Central memory CD8-positive, alpha-beta T cell (primary cell): ENCODE data around the gene ZFAND3.

Experiments used
- ATAC-seq: fragments of 150-1000 bp; cut with Tn5 transposase; replicated peaks from 2 replicates; pipeline ENCODE4 v1.10.0; 2022; ENCODE audit warnings: mild to moderate bottlenecking, moderate FRiP score, moderate number of reproducible peaks; ENCODE audit not compliant: poor library complexity, severe bottlenecking; ENCODE audit errors: extremely low read depth
- DNase-seq, 2 donors: peaks; one replicate each; pipeline ENCODE4 v3.0.0; 2021; ENCODE audit warnings: low spot score in 2 of 2
- H3K27ac Mint-ChIP-seq: one replicate; pipeline ENCODE4 v1.8.0; 2022; ENCODE audit warnings: low read depth, mild to moderate bottlenecking, moderate library complexity, mixed read lengths
- H3K27me3 Mint-ChIP-seq: one replicate; pipeline ENCODE4 v1.8.0; 2022; ENCODE audit warnings: mixed read lengths
- H3K36me3 Mint-ChIP-seq: one replicate; pipeline ENCODE4 v1.8.0; 2022; ENCODE audit warnings: mild to moderate bottlenecking, moderate library complexity, mixed read lengths; ENCODE audit not compliant: insufficient read depth
- H3K4me1 Mint-ChIP-seq: one replicate; pipeline ENCODE4 v1.8.0; 2022; ENCODE audit warnings: mixed read lengths
- H3K4me3 Mint-ChIP-seq: one replicate; pipeline ENCODE4 v1.8.0; 2022; ENCODE audit warnings: mild to moderate bottlenecking, moderate library complexity, mixed read lengths
- H3K9me3 Mint-ChIP-seq: one replicate; pipeline ENCODE4 v1.8.0; 2022; ENCODE audit warnings: mixed read lengths

ZFAND3 gene

DNA sequence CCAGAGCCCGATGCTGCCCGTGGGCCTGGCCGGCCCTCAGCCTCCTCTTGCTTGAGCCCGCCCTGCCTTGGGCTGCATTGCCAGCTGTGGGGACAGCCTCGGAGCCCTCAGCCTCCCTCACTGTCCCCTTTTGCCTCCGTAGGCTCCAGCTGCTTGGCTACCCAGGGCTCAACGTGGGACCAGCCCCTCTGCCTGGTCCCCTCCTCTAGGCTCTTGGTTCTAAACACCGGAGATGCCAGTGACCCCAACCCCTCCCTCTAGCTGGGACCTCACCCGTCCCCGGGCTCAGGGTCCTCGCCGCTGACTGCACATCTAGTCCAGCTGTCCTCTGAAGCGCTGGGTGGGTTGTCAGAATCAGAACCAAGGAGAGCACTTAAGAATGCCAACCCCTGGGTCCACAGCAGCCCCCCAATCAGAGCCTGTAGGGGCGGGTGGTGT lies 345.2 kb downstream of the ZFAND3 start:
- peaks cover 5% of the 10 kb centered on the region for H3K4me1 Mint-ChIP-seq
- DNase-seq (no peak), ATAC-seq (no peak)
- no peak overlapping the region for H3K4me3 Mint-ChIP-seq
- peaks cover 10% of the 10 kb centered on the region for H3K9me3 Mint-ChIP-seq
- peak overlapping the region; percentile 81 for H3K27ac Mint-ChIP-seq
- H3K36me3 Mint-ChIP-seq, result peaks cover 33% of the 10 kb centered on the region
- no peaks in the 10 kb centered on the region for H3K27me3 Mint-ChIP-seq

DNA sequence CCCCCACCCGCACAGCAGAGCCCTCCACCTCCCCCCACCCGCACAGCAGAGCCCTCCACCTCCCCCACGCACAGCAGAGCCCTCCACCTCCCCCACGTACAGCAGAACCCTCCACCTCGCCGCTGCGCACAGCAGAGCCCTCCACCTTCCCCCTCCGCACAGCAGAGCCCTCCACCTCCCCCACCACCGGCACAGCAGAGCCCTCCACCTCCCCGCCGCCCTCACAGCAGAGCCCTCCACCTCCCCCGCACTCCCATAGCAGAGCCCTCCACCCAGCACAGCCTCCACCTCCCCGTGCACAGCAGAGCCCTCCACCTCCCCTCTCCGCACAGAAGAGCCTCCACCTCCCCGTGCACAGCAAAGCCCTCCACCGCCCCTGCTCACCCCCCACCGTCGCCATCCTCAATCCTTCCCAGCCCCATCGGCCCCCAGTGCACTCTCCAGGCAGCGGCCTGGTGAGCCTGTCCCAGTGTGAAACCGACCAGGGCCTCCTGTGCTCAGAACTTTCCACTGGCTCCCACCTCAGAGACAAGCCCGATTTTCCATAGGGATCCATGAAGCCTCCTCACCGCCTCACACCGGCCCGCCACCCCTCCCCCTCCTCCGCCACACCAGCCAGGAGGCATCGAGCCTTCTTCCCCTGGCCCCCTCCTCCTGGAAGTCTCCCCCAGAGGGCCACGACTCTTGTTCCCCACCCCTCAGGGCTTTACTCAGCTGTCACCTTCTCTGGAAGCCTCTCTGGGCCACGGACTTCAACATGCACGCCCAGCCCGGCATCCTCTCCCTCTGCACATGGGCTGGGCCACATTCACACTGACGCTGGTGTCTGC lies 347.1 kb downstream of the ZFAND3 start:
- Mint-ChIP-seq H3K4me3 (no peak overlapping the region), H3K27ac (peak overlapping the region; percentile 70), H3K27me3 (no peaks in the 10 kb centered on the region), H3K9me3 (no peaks in the 10 kb centered on the region), H3K4me1 (peaks cover 4% of the 10 kb centered on the region), H3K36me3 (peaks cover 22% of the 10 kb centered on the region)
- ATAC-seq, result no peak
- no peak for DNase-seq

DNA sequence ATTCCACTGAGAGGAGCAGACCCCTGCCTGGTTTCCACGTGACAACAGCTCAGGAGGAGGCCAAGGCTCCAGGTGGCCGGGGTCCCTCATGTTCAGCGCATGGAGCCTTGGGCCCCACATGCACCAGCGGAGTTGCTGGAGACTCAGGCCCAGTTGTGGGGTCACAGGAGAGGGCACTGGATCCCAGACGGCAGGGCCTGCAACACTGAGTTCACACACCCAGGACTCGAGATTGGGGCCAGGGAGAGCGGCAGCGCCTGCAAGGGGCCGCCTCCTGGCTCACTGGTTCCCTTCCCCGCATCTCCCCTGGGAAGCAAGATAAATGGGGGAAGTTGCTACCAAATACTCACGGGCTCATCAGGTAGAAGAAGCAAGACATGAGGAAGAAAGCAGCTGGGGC lies 348.1 kb downstream of the ZFAND3 start:
- H3K4me1 Mint-ChIP-seq, result peaks cover 9% of the 10 kb centered on the region
- DNase-seq (no peak), ATAC-seq (no peak)
- no peak overlapping the region for H3K27ac Mint-ChIP-seq
- H3K27me3 Mint-ChIP-seq, result no peaks in the 10 kb centered on the region
- no peaks in the 10 kb centered on the region for H3K9me3 Mint-ChIP-seq
- H3K4me3 Mint-ChIP-seq, result no peak overlapping the region
- H3K36me3 Mint-ChIP-seq, result peaks cover 20% of the 10 kb centered on the region

DNA sequence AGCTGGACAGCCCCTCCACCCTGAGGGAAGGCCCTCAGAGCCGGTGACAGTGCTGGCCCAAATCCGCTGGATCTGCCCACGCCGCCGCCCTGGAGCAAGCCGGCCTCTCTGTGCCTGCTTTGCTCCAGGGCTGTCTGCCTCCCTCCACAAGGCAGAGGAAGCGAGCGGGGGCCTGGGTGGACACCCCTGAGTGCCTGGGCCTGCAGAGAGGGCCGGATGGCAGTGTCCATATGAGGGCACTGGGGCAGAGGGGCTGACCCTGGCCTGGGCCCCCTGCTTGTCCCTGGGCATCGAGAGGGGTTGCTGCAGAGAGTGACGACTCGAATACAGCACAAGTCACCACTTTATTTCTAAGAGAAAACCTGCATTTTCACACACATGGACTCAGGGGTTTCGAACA lies 348.6 kb downstream of the ZFAND3 start:
- peaks cover 19% of the 10 kb centered on the region for H3K36me3 Mint-ChIP-seq
- H3K4me1 Mint-ChIP-seq, result peaks cover 9% of the 10 kb centered on the region
- H3K27me3 Mint-ChIP-seq, result no peaks in the 10 kb centered on the region
- H3K4me3 Mint-ChIP-seq, result no peak overlapping the region
- DNase-seq (no peak), ATAC-seq (no peak)
- H3K9me3 Mint-ChIP-seq, result no peaks in the 10 kb centered on the region
- H3K27ac Mint-ChIP-seq, result no peak overlapping the region

DNA sequence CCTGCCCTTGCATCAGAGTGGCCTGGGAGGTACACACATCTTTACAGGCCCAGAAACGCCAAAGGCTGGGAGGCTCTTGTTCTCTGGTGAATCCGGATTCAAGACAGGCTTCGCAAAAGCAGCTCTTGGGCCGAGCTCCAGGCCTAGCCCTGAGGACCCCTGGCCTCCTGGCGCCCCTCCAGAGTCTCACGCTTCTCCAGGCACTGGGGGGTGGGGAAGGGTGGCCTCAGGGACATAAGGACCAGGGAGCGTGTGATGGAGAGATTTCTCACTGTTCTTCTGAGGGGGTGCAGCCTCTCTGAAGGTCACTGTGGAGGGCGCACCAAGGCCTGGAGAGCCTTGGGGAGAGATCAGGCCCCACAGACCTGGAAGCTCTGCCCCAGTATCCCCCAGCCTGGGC lies 349.2 kb downstream of the ZFAND3 start:
- ATAC-seq, result no peak
- Mint-ChIP-seq H3K4me1 (peaks cover 9% of the 10 kb centered on the region), H3K4me3 (no peak overlapping the region), H3K27ac (no peak overlapping the region), H3K27me3 (no peaks in the 10 kb centered on the region), H3K9me3 (no peaks in the 10 kb centered on the region), H3K36me3 (peaks cover 14% of the 10 kb centered on the region)
- DNase-seq, result no peak

DNA sequence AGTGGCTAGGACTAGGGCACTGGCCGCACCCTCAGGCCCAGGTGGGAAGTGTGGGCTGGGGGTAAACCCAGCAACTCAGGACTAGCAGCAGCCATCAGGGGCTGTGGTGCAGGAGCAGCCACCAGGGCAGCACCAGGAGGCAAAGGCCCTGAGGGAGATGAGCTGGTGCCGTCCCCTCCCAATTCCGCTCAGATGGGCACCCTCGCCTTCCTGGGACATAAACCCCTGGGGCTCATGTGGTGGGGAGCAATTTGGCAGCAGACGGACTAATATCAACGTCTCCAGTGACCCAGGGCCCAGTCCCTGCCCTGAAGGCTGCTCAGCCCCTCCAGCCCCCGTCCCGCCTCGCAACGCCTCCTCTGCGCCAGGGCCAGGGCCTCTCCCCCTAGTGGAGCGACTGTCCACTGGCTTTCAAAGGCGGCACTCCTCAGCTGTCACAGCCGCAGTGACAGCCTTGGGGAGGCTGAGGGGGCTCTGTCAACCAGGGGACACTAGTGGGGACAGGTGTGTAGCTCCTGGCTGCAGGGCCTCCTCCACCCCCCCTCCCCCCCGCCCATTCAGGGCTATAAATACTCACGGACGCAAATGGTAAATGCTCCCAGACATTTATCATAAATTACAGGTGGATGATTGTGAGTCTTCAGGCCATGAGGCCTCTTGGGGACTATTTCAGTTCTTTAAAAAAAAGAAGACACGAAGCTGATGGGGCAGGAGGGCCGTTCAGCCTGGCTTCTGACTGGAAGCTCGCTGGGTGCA lies 349.9 kb downstream of the ZFAND3 start:
- DNase-seq (no peak), ATAC-seq (no peak)
- Mint-ChIP-seq H3K36me3 (peaks cover 14% of the 10 kb centered on the region), H3K27ac (peak overlapping the region; percentile 62), H3K9me3 (no peaks in the 10 kb centered on the region), H3K27me3 (no peaks in the 10 kb centered on the region), H3K4me3 (no peak overlapping the region), H3K4me1 (peaks cover 9% of the 10 kb centered on the region)

DNA sequence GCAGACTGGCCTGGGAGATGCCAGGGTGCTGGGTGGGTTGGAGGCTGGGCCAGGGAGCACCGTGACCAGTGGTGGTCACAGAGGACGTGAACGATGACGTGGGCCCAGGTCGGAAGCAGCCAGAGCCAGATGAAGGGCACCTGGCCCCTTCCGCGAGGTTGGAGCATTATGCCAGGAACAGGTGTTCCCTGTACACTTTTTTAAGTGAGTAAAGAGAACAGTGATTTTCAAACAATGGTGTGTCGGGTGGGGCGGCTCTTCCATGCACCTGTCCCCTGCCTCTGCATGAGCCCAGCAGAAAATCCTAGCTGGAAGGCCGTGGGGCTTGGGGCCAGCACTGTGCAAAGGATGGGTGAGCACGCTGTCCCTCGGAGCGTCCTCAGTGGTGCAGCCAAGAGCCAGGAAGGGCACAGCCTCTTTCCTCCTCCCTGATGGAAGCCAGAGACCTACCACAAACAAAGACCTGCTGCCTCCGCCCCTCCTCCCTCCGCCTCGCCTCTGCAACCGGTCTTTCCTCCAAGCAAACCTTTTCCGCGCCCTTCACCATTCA lies 350.5 kb downstream of the ZFAND3 start:
- no peaks in the 10 kb centered on the region for H3K27me3 Mint-ChIP-seq
- no peak overlapping the region for H3K4me3 Mint-ChIP-seq
- no peak for DNase-seq
- no peak for ATAC-seq
- peaks cover 14% of the 10 kb centered on the region for H3K36me3 Mint-ChIP-seq
- H3K27ac Mint-ChIP-seq, result peak overlapping the region; percentile 62
- no peaks in the 10 kb centered on the region for H3K9me3 Mint-ChIP-seq
- H3K4me1 Mint-ChIP-seq, result peaks cover 9% of the 10 kb centered on the region

DNA sequence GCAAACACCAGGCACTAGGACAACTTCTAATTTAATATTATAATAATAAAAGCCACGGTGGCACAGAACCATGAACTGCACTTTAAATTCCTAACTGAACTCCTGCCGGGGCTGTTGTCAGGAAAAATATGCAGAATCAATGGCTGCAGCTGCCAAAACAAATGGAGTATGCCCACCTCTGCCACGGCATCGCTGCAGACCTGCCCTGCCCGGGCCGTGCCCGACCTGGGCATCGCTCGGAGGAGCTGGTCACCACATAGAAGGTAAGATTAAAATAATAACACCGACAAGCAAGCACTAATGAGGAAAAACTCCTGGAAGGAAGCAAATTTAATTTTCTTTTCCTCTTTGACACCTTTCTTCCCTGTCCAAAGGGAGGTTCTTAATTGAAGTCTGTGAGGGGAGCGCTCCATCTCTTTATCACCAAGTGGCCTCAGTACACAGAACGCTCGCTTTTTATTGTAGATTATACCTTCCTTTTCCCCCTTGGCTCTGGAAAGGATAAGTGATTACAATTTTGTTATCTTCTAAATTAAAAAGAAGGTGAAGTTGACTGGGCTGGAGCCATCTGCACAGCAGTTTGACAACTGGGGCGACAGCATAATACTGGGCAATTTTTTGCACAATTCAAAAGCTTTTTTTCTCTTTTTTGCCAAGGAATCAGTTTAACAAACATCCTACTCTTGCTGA lies 351.3 kb downstream of the ZFAND3 start:
- Mint-ChIP-seq H3K27me3 (no peaks in the 10 kb centered on the region), H3K36me3 (peaks cover 12% of the 10 kb centered on the region), H3K4me3 (no peak overlapping the region), H3K9me3 (no peaks in the 10 kb centered on the region), H3K27ac (no peak overlapping the region), H3K4me1 (peaks cover 9% of the 10 kb centered on the region)
- no peak for ATAC-seq
- no peak for DNase-seq

DNA sequence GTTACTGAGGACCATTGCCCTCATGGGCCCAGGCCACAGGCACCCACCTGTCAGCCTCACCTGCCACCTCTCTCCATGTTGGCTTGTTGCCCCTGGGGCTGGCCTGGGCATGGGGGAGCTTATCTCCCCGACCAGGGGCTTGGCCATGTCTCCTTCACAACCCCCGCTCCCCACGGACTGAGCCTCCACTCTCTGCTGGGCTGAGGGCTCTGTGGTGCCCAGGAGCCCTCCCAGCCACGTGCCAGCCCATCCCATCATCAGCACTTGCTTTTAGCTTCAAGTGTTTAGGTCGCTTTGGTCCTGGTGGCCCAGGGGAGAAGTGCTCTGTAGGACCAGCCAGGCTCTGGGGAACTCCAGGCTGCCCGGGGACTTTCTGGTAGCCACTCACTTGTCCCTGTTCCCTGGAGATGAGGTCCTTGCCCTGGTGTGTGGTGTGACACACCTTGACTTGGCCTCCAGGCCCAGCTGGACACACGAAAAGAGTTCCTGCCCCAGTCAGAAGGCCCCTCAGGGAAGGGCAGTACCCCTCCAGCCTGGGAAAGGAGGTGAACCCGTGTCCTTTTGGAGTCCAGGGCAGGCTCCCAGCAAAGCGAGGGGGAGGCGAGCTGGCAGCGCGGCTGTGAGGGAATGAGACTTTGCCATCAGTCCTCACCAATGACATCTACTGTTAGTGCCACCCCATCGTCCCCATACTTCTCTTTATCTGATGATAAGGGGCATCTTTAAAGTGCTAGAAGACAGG lies 352.6 kb downstream of the ZFAND3 start:
- DNase-seq (no peak), ATAC-seq (no peak)
- Mint-ChIP-seq H3K9me3 (no peaks in the 10 kb centered on the region), H3K27me3 (no peaks in the 10 kb centered on the region), H3K36me3 (peaks cover 13% of the 10 kb centered on the region), H3K4me1 (peaks cover 9% of the 10 kb centered on the region), H3K27ac (no peak overlapping the region), H3K4me3 (no peak overlapping the region)

DNA sequence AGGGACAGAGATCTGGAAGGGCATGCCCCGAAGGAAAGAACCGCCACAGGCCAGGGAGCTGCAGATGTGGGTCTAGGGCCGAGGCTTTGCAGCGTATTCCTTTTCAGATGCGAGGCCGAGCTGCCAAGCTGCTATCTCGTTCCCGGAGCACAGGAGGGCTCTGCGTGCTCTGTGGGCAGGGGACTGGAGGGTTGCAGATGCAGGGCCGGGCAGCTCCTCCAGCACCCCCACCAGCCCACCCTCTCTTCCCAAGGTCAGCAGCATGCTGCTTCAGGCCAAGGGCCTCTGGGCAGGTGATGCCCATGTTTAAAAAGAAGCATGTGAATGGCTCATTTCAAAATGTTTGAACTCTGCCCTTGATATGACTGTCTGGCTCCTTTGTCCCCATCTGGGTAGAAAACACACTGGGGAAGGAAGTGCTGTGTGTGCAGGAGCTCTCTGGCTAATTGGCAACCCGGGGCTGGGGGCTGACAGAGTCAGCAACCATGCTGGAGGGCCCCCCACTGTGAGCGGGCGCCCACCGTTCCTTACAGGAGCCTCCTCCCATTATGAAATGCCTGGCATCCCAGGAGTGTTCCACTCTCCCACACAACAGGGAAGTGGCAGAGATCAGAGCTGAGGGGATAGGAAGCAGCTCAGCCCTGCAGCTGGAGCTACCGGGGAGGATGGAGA lies 353.3 kb downstream of the ZFAND3 start:
- H3K9me3 Mint-ChIP-seq, result no peaks in the 10 kb centered on the region
- peaks cover 13% of the 10 kb centered on the region for H3K36me3 Mint-ChIP-seq
- peaks cover 5% of the 10 kb centered on the region for H3K4me1 Mint-ChIP-seq
- DNase-seq (no peak), ATAC-seq (no peak)
- no peak overlapping the region for H3K4me3 Mint-ChIP-seq
- no peak overlapping the region for H3K27ac Mint-ChIP-seq
- H3K27me3 Mint-ChIP-seq, result no peaks in the 10 kb centered on the region

DNA sequence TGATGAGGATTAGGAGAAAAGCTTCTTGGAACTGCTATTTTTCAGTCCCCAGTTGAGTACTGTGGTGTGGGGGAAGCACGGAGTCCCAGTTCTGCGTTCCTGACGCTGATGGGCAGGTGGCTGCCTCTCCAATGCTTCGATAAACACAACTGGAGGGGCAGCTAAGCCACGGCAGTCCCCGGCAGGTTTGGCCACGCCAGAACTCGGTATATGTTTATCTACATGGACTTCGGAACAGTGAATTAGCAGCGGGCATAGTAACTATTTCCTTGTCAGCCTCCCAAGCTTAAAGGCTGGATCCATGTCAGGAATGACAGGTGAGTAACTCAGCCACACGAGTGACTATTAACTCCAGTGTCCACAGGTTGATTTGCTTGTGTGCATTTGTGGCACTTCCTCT lies 354.4 kb downstream of the ZFAND3 start:
- H3K9me3 Mint-ChIP-seq, result no peaks in the 10 kb centered on the region
- H3K27me3 Mint-ChIP-seq, result no peaks in the 10 kb centered on the region
- no peak overlapping the region for H3K27ac Mint-ChIP-seq
- ATAC-seq (no peak), DNase-seq (no peak)
- peaks cover 5% of the 10 kb centered on the region for H3K4me1 Mint-ChIP-seq
- no peak overlapping the region for H3K4me3 Mint-ChIP-seq
- peaks cover 12% of the 10 kb centered on the region for H3K36me3 Mint-ChIP-seq
